Stimulated activated CD8-positive, alpha-beta memory T cell treated with anti-CD3 and anti-CD28 coated beads, Interleukin-4, amount 100 ng/mL, for 4 hours (primary cell): ENCODE results near the gene SMARCB1.

ENCODE experiments used
- DNase-seq, 2 donors: peaks; one replicate each; pipeline ENCODE4 v3.0.0-alpha.2; 2020; ENCODE audit warnings: low read depth in 2 of 2, low spot score in 1 of 2

The SMARCB1 gene

GRCh38 chr22:23801886-23802377 lies 15.2 kb downstream of the SMARCB1 start:
- DNase-seq, result no peak

DNA sequence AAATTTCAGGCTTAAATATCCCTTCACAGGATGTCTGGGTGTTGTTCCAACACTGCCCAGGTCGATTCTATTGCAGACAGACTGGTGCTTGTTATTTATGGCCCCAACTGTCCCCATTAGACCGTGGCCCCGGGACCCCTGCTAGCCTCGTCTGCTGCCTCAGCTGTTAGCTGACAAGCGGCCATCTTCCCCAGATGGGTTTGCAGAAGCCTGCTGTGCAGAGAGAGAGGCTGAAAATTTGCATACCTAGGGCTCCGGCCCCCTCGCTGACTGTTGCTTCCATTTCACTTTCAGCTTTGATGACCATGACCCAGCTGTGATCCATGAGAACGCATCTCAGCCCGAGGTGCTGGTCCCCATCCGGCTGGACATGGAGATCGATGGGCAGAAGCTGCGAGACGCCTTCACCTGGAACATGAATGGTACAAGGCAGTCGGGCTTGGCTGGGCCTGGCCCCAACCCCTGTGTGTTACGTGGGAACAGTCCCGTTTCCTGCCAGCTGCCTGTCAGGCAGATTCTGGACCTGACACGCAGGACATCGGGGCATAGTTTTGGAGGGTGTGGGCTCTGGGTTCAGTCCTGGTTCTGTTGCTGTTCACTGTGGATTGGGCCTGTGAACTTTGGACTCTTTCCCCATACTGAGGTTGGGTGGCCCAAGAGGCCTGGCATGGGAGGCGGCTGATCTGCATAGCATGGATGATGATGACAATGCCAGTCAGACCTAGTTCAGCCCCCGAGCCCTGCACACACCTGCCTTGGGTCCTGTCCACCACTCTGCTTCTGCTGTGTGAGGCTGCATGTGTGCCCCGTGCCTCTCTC lies 16.4 kb downstream of the SMARCB1 start:
- DNase-seq, result no peak

- DNase-seq, result no peak
Observed at GRCh38 chr22:23804781-23805291, 18.1 kb downstream of the SMARCB1 start.

DNA sequence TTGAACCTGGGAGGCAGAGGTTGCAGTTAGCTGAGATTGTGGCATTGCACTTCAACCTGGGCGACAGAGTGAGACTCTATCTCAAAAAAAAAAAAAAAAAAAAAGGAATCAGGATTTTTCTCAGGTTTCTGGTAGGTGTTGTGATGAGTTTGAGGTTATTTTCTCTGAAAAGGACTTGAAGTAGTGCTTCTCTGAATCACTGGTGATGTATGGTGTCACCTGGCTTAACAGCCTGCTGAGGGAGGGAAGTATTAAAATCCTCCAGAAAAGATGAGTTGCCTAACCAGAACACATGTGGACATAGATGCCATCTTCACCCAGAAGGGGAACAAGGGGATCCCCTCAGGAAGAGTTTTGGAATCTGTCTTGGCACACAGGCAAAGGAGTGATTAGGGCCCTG lies 20.1 kb downstream of the SMARCB1 start:
- DNase-seq, result no peak

GRCh38 chr22:23812378-23812777 lies 25.6 kb downstream of the SMARCB1 start:
- no peak for DNase-seq

GRCh38 chr22:23815541-23816155 lies 28.9 kb downstream of the SMARCB1 start:
- DNase-seq, result no peak

DNA sequence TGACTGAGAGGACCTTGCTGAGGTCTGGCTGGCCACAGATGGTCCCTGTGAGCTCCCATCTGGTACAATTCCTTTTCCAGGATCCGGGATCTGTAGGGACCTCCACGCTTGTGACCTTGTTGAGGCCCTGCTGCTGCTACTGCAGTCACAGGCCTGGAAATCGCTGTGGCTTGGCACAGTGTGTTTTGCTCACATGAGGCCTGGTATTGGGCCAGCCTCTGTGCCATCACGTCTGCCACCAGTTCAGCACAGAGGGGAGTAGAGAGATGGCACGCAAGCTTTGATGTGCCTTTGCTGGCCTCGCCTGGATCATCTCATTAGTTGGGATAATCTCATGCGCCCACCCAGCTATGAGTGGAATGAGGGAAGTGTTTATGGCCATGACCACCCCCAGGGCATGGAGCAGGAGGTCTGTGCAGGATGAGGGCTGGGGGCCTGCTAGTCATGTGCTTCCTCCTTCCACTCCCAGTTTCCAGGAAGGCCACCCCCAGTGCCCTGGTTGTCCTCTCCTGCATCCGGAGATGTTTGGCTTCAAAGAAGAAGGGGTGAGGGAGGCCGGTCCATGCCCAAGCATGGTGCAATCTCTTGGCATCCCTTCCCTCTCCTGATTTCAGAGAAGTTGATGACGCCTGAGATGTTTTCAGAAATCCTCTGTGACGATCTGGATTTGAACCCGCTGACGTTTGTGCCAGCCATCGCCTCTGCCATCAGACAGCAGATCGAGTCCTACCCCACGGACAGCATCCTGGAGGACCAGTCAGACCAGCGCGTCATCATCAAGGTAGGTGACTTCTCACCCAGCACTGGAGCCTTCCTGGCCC lies 29.6 kb downstream of the SMARCB1 start:
- no peak for DNase-seq

DNA sequence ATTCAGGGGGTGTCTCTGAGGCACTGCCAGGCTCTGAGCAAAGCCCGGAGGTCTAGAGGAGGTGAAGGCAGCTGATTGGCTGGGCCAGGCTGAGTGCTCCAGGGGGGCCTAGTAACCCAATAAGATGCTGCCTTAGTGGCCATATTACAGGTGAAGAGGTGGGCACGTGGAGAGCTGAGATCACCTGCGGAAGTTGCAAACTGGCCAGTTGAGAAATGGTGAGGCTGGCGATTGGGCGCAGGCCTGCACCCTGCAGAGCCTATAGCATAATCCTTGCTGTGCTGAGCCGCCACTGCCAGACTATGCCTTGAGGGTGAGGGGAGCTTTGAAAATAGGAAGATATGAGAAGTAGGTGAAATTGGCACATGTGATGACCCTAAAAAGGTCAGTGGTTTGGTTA lies 30.4 kb downstream of the SMARCB1 start:
- DNase-seq, result no peak

DNA sequence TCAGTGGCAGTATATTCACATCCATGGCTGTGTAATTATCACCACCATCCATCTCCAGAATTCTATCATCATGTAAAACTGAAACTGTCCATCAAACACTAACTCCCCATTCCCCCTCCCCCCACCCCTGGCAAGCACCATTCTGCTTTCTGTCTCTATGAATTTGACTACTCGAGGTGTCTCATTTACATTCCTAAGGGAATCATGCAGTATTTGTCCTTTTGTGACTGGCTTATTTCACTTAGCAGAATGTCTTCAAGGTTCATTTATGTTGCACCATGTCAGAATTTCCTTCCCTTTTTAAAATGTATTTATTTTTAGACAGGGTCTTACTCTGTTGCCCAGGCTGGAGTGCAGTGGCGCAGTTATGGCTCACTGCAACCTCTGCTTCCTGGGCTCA lies 31.8 kb downstream of the SMARCB1 start:
- no peak for DNase-seq

DNA sequence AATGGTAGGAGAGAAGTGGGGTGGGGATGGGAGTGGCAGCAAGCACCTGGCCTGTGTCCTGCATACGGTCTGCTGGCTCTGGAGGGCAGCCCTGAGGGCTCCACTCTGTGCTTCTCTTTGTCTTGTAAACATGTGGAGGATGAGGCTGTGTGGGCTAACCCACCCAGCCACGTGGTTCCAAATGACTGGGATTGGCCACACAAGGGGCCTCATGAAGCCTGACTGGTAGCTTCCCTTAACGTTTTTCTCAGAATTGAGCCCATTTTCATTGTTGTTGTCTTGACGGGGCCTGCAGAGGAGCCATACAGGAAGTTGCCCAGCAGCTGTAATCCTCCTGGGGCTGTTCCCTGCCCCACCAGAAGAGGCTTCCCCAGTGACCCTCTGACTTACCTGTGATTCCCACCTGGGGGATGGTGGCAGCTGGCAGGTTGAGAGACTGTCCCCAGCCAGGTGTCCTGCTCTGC lies 34.0 kb downstream of the SMARCB1 start:
- no peak for DNase-seq

DNA sequence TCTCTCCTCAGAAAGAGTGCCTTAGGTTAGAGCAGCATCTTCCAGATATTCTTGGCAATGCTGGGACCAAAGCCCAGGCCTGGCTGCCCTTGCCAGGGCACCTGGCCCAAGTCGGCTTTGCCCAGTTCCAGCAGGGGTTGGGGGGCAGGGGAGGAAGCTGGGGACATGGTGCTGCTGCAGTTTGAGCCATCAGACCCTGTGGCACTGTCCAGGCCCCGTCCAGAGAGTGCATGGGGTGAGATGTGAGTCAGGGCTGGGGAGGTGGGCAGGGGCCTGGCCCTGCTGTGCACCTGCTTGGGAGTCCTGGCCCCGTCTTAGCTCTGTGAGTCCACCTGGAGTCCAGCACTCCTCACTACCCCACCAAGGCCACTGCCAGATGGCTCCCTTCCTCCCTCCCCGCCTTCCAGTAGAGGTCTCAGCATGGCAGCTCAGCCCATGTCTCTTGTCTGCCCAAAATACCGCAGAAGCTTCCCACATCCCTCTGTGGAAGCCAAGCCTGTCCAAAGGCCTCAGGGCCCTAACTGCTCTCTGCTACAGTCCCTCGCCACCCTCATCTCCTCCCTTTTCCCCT lies 35.4 kb downstream of the SMARCB1 start:
- DNase-seq, result no peak

DNA sequence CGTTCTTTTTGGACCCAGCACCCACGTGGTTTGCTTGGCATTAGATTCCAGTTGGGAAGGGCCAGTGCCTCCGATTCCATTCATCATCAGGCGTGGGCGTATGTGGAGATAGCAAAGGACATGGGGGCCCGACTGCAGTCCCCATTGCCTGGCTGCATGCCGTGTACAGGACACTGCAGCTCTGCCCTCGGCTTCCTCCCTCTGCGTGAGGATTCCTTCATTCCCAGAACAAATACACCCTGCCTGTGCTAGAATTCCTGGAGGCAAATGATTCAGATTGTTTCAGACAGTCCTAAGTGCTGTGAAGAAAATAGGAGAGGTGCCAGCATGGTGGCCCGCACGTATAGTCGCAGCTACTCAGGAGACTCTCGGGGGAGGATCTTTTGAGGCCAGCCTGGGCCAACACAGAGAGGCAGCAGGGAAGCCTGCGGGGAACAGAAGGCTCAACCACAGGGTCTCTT lies 36.6 kb downstream of the SMARCB1 start:
- no peak for DNase-seq

GRCh38 chr22:23824476-23825245 lies 37.9 kb downstream of the SMARCB1 start:
- no peak for DNase-seq

DNA sequence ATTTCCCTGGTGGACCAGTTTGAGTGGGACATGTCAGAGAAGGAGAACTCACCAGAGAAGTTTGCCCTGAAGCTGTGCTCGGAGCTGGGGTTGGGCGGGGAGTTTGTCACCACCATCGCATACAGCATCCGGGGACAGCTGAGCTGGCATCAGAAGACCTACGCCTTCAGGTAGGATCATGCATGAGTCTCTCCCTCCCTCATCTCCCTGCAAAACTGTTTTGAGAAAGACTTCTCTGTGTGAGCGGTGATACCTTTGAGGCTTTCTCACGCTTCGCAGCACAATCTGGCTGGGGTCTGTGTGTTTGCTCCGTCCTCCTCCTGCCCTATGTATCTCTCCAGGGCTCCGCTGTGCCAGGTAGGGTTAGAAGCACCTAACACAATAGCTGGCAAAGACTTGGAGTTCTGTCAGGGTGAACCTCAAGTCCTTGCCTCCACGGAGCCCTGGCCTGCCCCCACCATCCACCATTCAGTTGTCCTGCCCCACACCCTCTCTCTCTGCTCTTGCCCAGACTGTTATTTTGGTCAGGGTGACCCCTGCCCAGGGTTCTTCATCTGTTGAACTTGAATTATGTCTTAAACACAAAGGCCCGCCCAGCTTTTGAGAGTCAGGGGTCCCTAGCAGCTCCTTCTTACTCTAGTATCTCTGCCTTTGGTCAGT lies 38.6 kb downstream of the SMARCB1 start:
- DNase-seq, result no peak

- no peak for DNase-seq
Observed at GRCh38 chr22:23826510-23827350, 40.0 kb downstream of the SMARCB1 start.

- no peak for DNase-seq
Observed at GRCh38 chr22:23827351-23827995, 40.7 kb downstream of the SMARCB1 start.

GRCh38 chr22:23828800-23829680 lies 42.3 kb downstream of the SMARCB1 start:
- no peak for DNase-seq
